KBM-7 (cell line): ENCODE measurements around the gene MYL10.

ENCODE experiments used
- DNase-seq: peaks from one replicate; pipeline ENCODE4 v3.0.0-alpha.2; 2015
- in situ Hi-C: fragments of 300-500 bp; cut with MboI; formaldehyde crosslinking; loops from 2 replicates; pipeline ENCODE4 v1.14.3; 2020; ENCODE audit warnings: low sequenced_read_pairs, low pct_unique_long_range_greater_than_20kb, mixed read lengths

Gene MYL10

GRCh38 chr7:101586078-101586905, 42.8 kb downstream of the MYL10 start:
- no peak for DNase-seq
- in situ Hi-C loops = no loop called here

- in situ Hi-C loops = no loop called here
- no peak for DNase-seq
These were observed 46.1 kb downstream of the MYL10 start for GRCh38 chr7:101582971-101583370.

GRCh38 chr7:101581891-101582290, 47.2 kb downstream of the MYL10 start:
- DNase-seq = no peak
- in situ Hi-C loops = no loop called here

DNA sequence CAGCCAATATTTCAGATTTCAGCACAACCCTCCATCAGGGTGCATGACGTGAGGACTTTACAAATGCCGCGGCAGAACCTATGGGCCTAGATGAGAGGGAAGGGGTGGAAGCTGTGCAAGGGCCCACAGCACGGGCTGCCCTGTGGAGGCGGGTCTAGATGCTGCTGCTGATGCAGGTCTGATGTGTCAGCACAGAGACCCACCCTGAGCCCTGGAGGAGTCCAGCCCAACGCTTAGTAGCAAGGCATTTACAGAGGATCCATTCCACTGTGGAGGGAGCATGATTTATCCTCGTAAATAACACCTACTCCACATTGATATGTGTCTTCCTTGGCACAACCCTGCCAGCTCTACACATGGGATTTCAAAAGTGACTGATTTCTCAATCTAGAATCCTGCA, 48.5 kb downstream of the MYL10 start:
- in situ Hi-C loops = no loop called here
- DNase-seq = no peak

GRCh38 chr7:101578552-101578951, 50.5 kb downstream of the MYL10 start:
- in situ Hi-C loops = no loop called here
- no peak for DNase-seq

- in situ Hi-C loops = no loop called here
- no peak for DNase-seq
These were observed 52.1 kb downstream of the MYL10 start for GRCh38 chr7:101576998-101577397.

DNA sequence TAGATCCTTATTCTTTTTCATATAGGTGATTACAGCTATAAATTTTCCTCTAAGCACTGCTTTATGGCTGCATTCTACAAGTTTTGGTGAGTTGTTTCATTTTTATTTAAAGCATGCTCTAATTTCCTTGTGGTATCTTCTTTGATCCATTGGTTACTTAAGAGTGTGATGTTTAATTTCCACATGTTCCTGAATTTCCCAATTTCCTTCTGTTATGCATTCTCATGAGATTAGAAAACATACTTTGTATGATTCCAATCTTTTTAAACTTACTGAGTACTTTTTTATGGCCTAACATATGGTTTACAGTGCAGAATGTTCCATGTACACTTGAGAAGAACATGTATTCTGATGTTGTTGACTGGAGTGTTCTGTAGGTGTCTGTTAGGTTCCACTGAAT, 53.4 kb downstream of the MYL10 start:
- DNase-seq = no peak
- in situ Hi-C loops = no loop called here

DNA sequence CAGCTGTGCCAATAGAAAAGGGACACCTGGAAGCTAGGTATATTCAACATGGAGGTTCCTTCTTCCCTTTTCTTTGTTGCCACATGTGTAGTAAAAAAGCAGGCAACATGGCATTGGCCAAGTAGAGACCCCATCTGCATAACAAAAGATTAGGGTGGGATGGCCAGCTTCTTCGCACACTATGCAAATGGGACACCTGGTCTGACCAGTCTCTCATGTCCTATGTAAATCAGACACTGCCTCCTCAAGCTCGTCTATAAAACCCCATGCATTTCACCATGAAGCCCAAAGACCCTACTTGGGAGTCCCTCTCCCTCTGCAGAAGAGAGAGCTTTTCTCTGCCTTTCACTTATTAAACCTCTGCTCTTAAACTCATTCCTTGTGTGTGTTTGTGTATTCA, 53.9 kb downstream of the MYL10 start:
- in situ Hi-C loops = no loop called here

GRCh38 chr7:101572156-101572555, 56.9 kb downstream of the MYL10 start:
- in situ Hi-C loops = loop anchor here (25.0 kb wide), 2 partner anchors 690 to 890 kb away; partner anchors contain the start of genes ALKBH4 and LRWD1
- DNase-seq = no peak

More for the DNA sequence above, 53.9 kb downstream of the MYL10 start:
- no peak for DNase-seq

DNA sequence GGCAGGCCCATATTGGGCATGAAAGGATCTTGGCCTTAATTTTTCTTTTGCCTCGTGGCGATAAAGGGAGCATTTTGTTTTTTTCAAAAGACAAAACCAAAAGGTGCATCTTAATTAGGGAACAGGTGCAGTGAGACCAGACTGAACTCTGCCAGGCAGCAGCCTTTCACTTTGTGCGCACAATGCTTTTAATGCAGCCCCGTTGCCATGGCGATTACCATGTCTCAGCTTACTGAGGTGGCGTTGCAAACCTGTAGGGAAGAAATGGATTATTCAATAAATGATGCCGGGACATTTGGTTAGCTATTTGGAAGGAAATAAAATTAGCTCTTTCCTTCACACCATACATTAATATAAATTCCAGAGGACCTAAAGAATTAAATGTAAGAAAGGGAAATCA, 61.9 kb downstream of the MYL10 start:
- no peak for DNase-seq
- in situ Hi-C loops = loop anchor here (25.0 kb wide), 2 partner anchors 695 to 895 kb away; partner anchors contain the start of genes ALKBH4 and LRWD1

GRCh38 chr7:101565601-101566209, 63.4 kb downstream of the MYL10 start:
- DNase-seq = no peak
- in situ Hi-C loops = loop anchor here (25.0 kb wide), 2 partner anchors 697 to 897 kb away; partner anchors contain the start of genes ALKBH4 and LRWD1

DNA sequence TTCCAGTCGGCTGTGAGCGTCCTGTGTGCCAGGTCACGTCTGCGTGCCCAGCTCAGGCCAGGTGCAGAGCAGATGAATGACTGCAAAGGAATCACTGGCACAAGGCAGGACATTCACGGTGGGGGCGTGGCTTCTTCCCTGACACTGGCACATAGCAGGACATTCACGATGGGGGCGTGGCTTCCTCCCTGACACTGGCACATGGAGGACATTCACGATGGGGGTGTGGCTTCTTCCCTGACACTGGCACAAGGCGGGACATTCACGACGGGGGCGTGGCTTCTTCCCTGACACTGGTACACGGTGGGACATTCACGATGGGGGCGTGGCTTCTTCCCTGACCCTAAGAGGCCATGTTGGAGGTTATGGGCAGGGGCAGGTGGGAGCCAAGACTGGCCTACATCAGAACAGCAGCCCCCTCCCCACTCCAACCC, 64.3 kb downstream of the MYL10 start:
- in situ Hi-C loops = loop anchor here (25.0 kb wide), 2 partner anchors 698 to 898 kb away; partner anchors contain the start of genes ALKBH4 and LRWD1
- DNase-seq = no peak

- in situ Hi-C loops = loop anchor here (25.0 kb wide), 2 partner anchors 698 to 898 kb away; partner anchors contain the start of genes ALKBH4 and LRWD1
- no peak for DNase-seq
These were observed 64.9 kb downstream of the MYL10 start for GRCh38 chr7:101563943-101564777.
